Liver (tissue), 9 donors: ENCODE measurements around the gene LDLRAD4. TPM values are rescaled to one million over a fixed set of nuclear protein-coding genes. Genes with fewer than 3 reads are reported as not detected.

Experiments used
- DNase-seq: peaks from one replicate; pipeline ENCODE4 v3.0.0-alpha.2; 2017; ENCODE audit warnings: low spot score
- H3K27ac ChIP-seq, 2 donors: one replicate each; pipeline ENCODE4 v1.7.0; 2013; ENCODE audit warnings: inconsistent platforms in 2 of 2, low read length in 2 of 2, control low read depth in 1 of 2, low read depth in 1 of 2, mild to moderate bottlenecking in 1 of 2
- H3K27me3 ChIP-seq, 4 donors: one replicate each; pipeline versions ENCODE4 v1.6.1 to v1.7.0; 2013; ENCODE audit warnings: low read length in 3 of 4, inconsistent platforms in 1 of 4, mild to moderate bottlenecking in 1 of 4, moderate library complexity in 1 of 4; ENCODE audit not compliant: control insufficient read depth in 4 of 4, insufficient read depth in 4 of 4
- H3K36me3 ChIP-seq, 4 donors: one replicate each; pipeline versions ENCODE4 v1.6.1 to v1.7.0; 2013; ENCODE audit warnings: low read length in 3 of 4, mild to moderate bottlenecking in 3 of 4, low read depth in 1 of 4, moderate library complexity in 1 of 4; ENCODE audit not compliant: control insufficient read depth in 4 of 4, insufficient read depth in 3 of 4
- H3K4me1 ChIP-seq, 4 donors: one replicate each; pipeline versions ENCODE4 v1.6.1 to v1.7.0; 2013; ENCODE audit warnings: low read length in 3 of 4, mild to moderate bottlenecking in 3 of 4, moderate library complexity in 1 of 4; ENCODE audit not compliant: control insufficient read depth in 4 of 4, insufficient read depth in 4 of 4
- H3K4me3 ChIP-seq, 3 donors: one replicate each; pipeline versions ENCODE4 v1.6.1 to v1.7.0; 2013; ENCODE audit warnings: low read length in 3 of 3, control low read depth in 1 of 3, low read depth in 1 of 3, mild to moderate bottlenecking in 1 of 3
- H3K9ac ChIP-seq, 2 donors: one replicate each; pipeline ENCODE4 v1.7.0; 2013; ENCODE audit warnings: low read length in 2 of 2, mild to moderate bottlenecking in 2 of 2, moderate library complexity in 2 of 2, control low read depth in 1 of 2, low read depth in 1 of 2
- H3K9me3 ChIP-seq, 4 donors: one replicate each; pipeline versions ENCODE4 v1.6.1 to v1.7.0; 2013; ENCODE audit warnings: low read length in 3 of 4; ENCODE audit not compliant: control insufficient read depth in 4 of 4
- ATF3 ChIP-seq: IDR thresholded peaks from 2 replicates; pipeline ENCODE4 v1.6.1; 2016; ENCODE audit warnings: antibody characterized with exemption
- CTCF ChIP-seq: fragments of 150-350 bp; IDR thresholded peaks from 2 replicates; pipeline ENCODE4 v1.5.1; 2017; ENCODE audit warnings: improper control_type of control experiment, low read depth, low read length; ENCODE audit not compliant: missing input control
- EGR1 ChIP-seq, 2 donors: IDR thresholded peaks; 2 replicates each; pipeline ENCODE4 v1.6.1; 2016 to 2018; ENCODE audit warnings: antibody characterized with exemption in 2 of 2, low read depth in 2 of 2
- FOXA1 ChIP-seq: IDR thresholded peaks from 2 replicates; pipeline ENCODE4 v1.6.1; 2016; ENCODE audit warnings: antibody characterized with exemption
- FOXA2 ChIP-seq: IDR thresholded peaks from 2 replicates; pipeline ENCODE4 v1.6.1; 2016; ENCODE audit warnings: antibody characterized with exemption
- GABPA ChIP-seq, 2 donors: IDR thresholded peaks in 1 of 2; conservative IDR thresholded peaks in 1 of 2; 2 replicates each; pipeline ENCODE4 v1.6.1; 2016; ENCODE audit warnings: antibody characterized with exemption in 2 of 2, mild to moderate bottlenecking in 1 of 2, moderate library complexity in 1 of 2
- HNF4G ChIP-seq: IDR thresholded peaks from 2 replicates; pipeline ENCODE4 v1.6.1; 2016; ENCODE audit warnings: antibody characterized with exemption
- JUND ChIP-seq, 2 donors: IDR thresholded peaks; 2 replicates each; pipeline ENCODE4 v1.6.1; 2016; ENCODE audit warnings: antibody characterized with exemption in 2 of 2
- MAX ChIP-seq: IDR thresholded peaks from 2 replicates; pipeline ENCODE4 v1.6.1; 2016; ENCODE audit warnings: antibody characterized with exemption
- NR2F2 ChIP-seq: IDR thresholded peaks from 2 replicates; pipeline ENCODE4 v1.6.1; 2016; ENCODE audit warnings: antibody characterized with exemption
- RAD21 ChIP-seq, 2 donors: IDR thresholded peaks; 2 replicates each; pipeline ENCODE4 v1.6.1; 2016; ENCODE audit warnings: antibody characterized with exemption in 2 of 2, mild to moderate bottlenecking in 2 of 2
- REST ChIP-seq: IDR thresholded peaks from 2 replicates; pipeline ENCODE4 v1.6.1; 2016; ENCODE audit warnings: antibody characterized with exemption, mild to moderate bottlenecking
- RXRA ChIP-seq, 2 donors: IDR thresholded peaks; 2 replicates each; pipeline ENCODE4 v1.6.1; 2017 to 2018; ENCODE audit warnings: antibody characterized with exemption in 2 of 2, mild to moderate bottlenecking in 1 of 2
- SP1 ChIP-seq: IDR thresholded peaks from 2 replicates; pipeline ENCODE4 v1.6.1; 2018; ENCODE audit warnings: antibody characterized with exemption, mild to moderate bottlenecking
- TAF1 ChIP-seq: conservative IDR thresholded peaks from 2 replicates; pipeline ENCODE4 v1.6.1; 2016; ENCODE audit warnings: antibody characterized with exemption, mild to moderate bottlenecking
- YY1 ChIP-seq: IDR thresholded peaks from 2 replicates; pipeline ENCODE4 v1.6.1; 2016; ENCODE audit warnings: antibody characterized with exemption, mild to moderate bottlenecking
- ZBTB33 ChIP-seq: IDR thresholded peaks from 2 replicates; pipeline ENCODE4 v1.6.1; 2016; ENCODE audit warnings: antibody characterized with exemption
- WGBS: extraction: QIAGEN DNeasy Blood & Tissue Kit; methylation state at CpG from one replicate; pipeline ENCODE4 v1.1.7; 2013; 5-methylcytosine and 5-hydroxymethylcytosine counted together
- polyA plus RNA-seq, 2 donors: library from polyadenylated mRNA; stranded (reverse) in 1 of 2; unstranded in 1 of 2; fragments of 200-250 nt in 1 of 2; fragments of >200 nt in 1 of 2; fragmentation: Nextera tagmentation in 1 of 2; extraction: Ambion mirVana in 1 of 2; gene quantifications; one replicate each; pipeline versions ENCODE4 v1.2.1 to v1.2.3, GENCODE V29; 2013 to 2015
- total RNA-seq, 2 donors: library from RNA; depleted of rRNA; stranded (reverse); fragments of >200 nt; gene quantifications; one replicate each; pipeline ENCODE4 v1.2.3, GENCODE V29; 2014
- donor health status: healthy.
- donor health status: healthy.
- donor health status: healthy.
- donor health status: healthy.
- donor health status: healthy.

The LDLRAD4 gene
- total and polyA plus RNA-seq, 4 donors: 4.8 to 41.7 (median 12.7) TPM

GRCh38 chr18:13536578-13536977 lies 318.0 kb downstream of the LDLRAD4 start:
- TF ChIP-seq MAX: no peak
- TF ChIP-seq RAD21 (IDR thresholded peaks at IDR 0.05): peak in 1 of 2 donors; percentile 0
- Histone ChIP-seq H3K9me3 (no peaks in the 10 kb centered on the region), H3K27ac (no peak overlapping the region), H3K36me3 (no peaks in the 10 kb centered on the region), H3K27me3 (no peaks in the 10 kb centered on the region), H3K4me1 (peaks cover 9 to 53% (median 41%) of the 10 kb centered on the region in 4 donors), H3K4me3 (no peak overlapping the region), H3K9ac (no peak overlapping the region)
- no peak for DNase-seq

- Histone ChIP-seq H3K27ac (no peak overlapping the region), H3K9ac (no peak overlapping the region), H3K4me1 (peaks cover 10 to 59% (median 44%) of the 10 kb centered on the region in 4 donors), H3K4me3 (no peak overlapping the region), H3K36me3 (no peaks in the 10 kb centered on the region), H3K9me3 (no peaks in the 10 kb centered on the region), H3K27me3 (no peaks in the 10 kb centered on the region)
- WGBS: 96% methylated on average over 7 of the region's 7 CpGs
- TF ChIP-seq RXRA (IDR thresholded peaks at IDR 0.05) (no peak), CTCF (no peak), EGR1 (IDR thresholded peaks at IDR 0.05; ENCODE audit: low read depth in 2 of 2) (no peak), GABPA (IDR thresholded peaks at IDR 0.05 in 1 of 2, conservative IDR thresholded peaks at IDR 0.05 in 1 of 2) (no peak), YY1 (no peak), FOXA1 (no peak), FOXA2 (no peak), HNF4G (no peak), REST (no peak), JUND (IDR thresholded peaks at IDR 0.05) (no peak), NR2F2 (no peak), SP1 (no peak), ZBTB33 (no peak), ATF3 (no peak), RAD21 (IDR thresholded peaks at IDR 0.05) (no peak), MAX (no peak), TAF1 (no peak)
- peak; percentile 14 for DNase-seq
These were observed 318.6 kb downstream of the LDLRAD4 start for GRCh38 chr18:13537022-13537780.
